HFF-Myc (cell line): ENCODE measurements around the gene ZNF469.

Source experiments
- DNase-seq: peaks from one replicate; pipeline ENCODE4 v3.0.0-alpha.2; 2011; ENCODE audit warnings: low read depth; ENCODE audit errors: extremely low read depth
- H3K4me3 ChIP-seq: replicated peaks from 2 replicates; pipeline ENCODE4 v1.5.1; 2011; ENCODE audit warnings: low read depth, mild to moderate bottlenecking, control low read depth, low read length
- CTCF ChIP-seq: IDR thresholded peaks from 2 replicates; pipeline ENCODE4 v1.5.1; 2012; ENCODE audit warnings: mild to moderate bottlenecking, low read depth, low read length, control low read depth; ENCODE audit errors: missing control alignments

The ZNF469 gene

GRCh38 chr16:88419790-88420189 is 37.0 kb downstream of the ZNF469 start:
- no peak for TF ChIP-seq CTCF
- no peak for DNase-seq
- no peak overlapping the region for H3K4me3 ChIP-seq

- no peak for DNase-seq
- no peak for TF ChIP-seq CTCF
- no peak overlapping the region for H3K4me3 ChIP-seq
Observed at GRCh38 chr16:88420496-88420895, 37.7 kb downstream of the ZNF469 start.

- no peak for DNase-seq
- H3K4me3 ChIP-seq, result no peak overlapping the region
- no peak for TF ChIP-seq CTCF
Observed at GRCh38 chr16:88421301-88421700, 38.5 kb downstream of the ZNF469 start.

GRCh38 chr16:88421871-88422433 is 39.2 kb downstream of the ZNF469 start:
- no peak overlapping the region for H3K4me3 ChIP-seq
- DNase-seq, result no peak
- no peak for TF ChIP-seq CTCF

- H3K4me3 ChIP-seq, result no peak overlapping the region
- TF ChIP-seq CTCF, result no peak
- DNase-seq, result no peak
Observed at GRCh38 chr16:88422733-88423447, 40.1 kb downstream of the ZNF469 start.

GRCh38 chr16:88423448-88423850 is 40.7 kb downstream of the ZNF469 start:
- DNase-seq, result no peak
- no peak for TF ChIP-seq CTCF
- H3K4me3 ChIP-seq, result no peak overlapping the region
